HCT116 (cell line): ENCODE measurements around the gene ZSCAN5A. TPM values are rescaled to one million over a fixed set of nuclear protein-coding genes. Genes with fewer than 3 reads are reported as not detected.

ENCODE experiments used
- ATAC-seq: fragments of 200-7000 bp; cut with Tn5 transposase; 2 replicates; pipeline ENCODE4 v1.9.1; 2020; ENCODE audit warnings: mild to moderate bottlenecking, moderate library complexity
- BruUV-seq: library from RNA; stranded (reverse); fragments of 400-500 nt; replicated peaks from 2 replicates; lab custom pipeline; 2021; lab: Mats Ljungman, UMichigan
- CTCF ChIA-PET: fragments of 300-600 bp; sonication (Branson Sonifier 250); formaldehyde crosslinking; loops from one replicate; lab custom pipeline; 2021; ENCODE audit warnings: antibody characterized with exemption; lab: Charles Lee
- POLR2A ChIA-PET: fragments of 300-600, 350-600 bp; sonication (Branson Sonifier 250); formaldehyde crosslinking; loops from one replicate; lab custom pipeline; 2021; ENCODE audit warnings: antibody characterized with exemption; lab: Charles Lee
- RAD21 ChIA-PET, 2 experiments: fragments of 300-600 bp; sonication (Branson Sonifier 250); formaldehyde crosslinking; loops; one replicate each; lab custom pipeline; 2023; ENCODE audit warnings: low total read pairs in 2 of 2; ENCODE audit not compliant: uncharacterized antibody in 2 of 2, unreplicated experiment in 2 of 2, low non-redundant PET in 1 of 2; lab: Charles Lee
- DNase-seq: peaks from one replicate; pipeline ENCODE4 v3.0.0-alpha.2; 2010; ENCODE audit warnings: low read depth, low spot score
- H2AFZ ChIP-seq: fragments of 200-600 bp; shearing (Covaris generic), sonication (generic); 2 replicates; pipeline ENCODE4 v1.6.1; 2017; ENCODE audit warnings: low read depth, mixed run types, mixed read lengths, antibody characterized with exemption, low read length; ENCODE audit not compliant: poor library complexity, severe bottlenecking
- H3K27ac ChIP-seq: 2 replicates; pipeline ENCODE4 v1.5.1; 2012; ENCODE audit warnings: low read depth, low read length
- H3K27me3 ChIP-seq: fragments of 200-600 bp; sonication (generic); 2 replicates; pipeline ENCODE4 v1.6.1; 2016; ENCODE audit warnings: mixed run types, low read length, mixed read lengths; ENCODE audit not compliant: insufficient read depth
- H3K36me3 ChIP-seq, 2 experiments: fragments of 200-500 bp in 1 of 2; fragments of 200-600 bp in 1 of 2; sonication (Bioruptor generic) in 1 of 2; sonication (generic) in 1 of 2; 2 replicates each; pipeline versions ENCODE4 v1.5.1 to v1.6.1; 2014 to 2016; ENCODE audit warnings: low read length in 2 of 2, inconsistent platforms in 1 of 2, mixed read lengths in 1 of 2, mixed run types in 1 of 2; ENCODE audit not compliant: insufficient read depth in 2 of 2, control insufficient read depth in 1 of 2
- H3K4me1 ChIP-seq, 2 experiments: fragments of 200-600 bp in 1 of 2; sonication (generic) in 1 of 2; 2 replicates each; pipeline versions ENCODE4 v1.5.1 to v1.6.1; 2012 to 2017; ENCODE audit warnings: low read length in 2 of 2, inconsistent platforms in 1 of 2, mild to moderate bottlenecking in 1 of 2, mixed read lengths in 1 of 2, mixed run types in 1 of 2, moderate library complexity in 1 of 2; ENCODE audit not compliant: insufficient read depth in 2 of 2, control insufficient read depth in 1 of 2
- H3K4me2 ChIP-seq: fragments of 200-600 bp; sonication (generic); 2 replicates; pipeline ENCODE4 v1.6.1; 2017; ENCODE audit warnings: mixed run types, low read length, mixed read lengths
- H3K4me3 ChIP-seq, 2 experiments: fragments of 200-600 bp in 1 of 2; sonication (generic) in 1 of 2; replicated peaks in 1 of 2; 2 replicates each; pipeline ENCODE4 v1.5.1; 2011 to 2016; ENCODE audit warnings: low read length in 2 of 2, control low read depth in 1 of 2, low read depth in 1 of 2, mild to moderate bottlenecking in 1 of 2, mixed read lengths in 1 of 2, mixed run types in 1 of 2
- H3K79me2 ChIP-seq: fragments of 200-600 bp; sonication (generic); 2 replicates; pipeline ENCODE4 v1.6.1; 2017; ENCODE audit warnings: mild to moderate bottlenecking, mixed run types, low read length, moderate library complexity, mixed read lengths; ENCODE audit not compliant: insufficient read depth
- H3K9ac ChIP-seq: fragments of 200-600 bp; sonication (generic); 2 replicates; pipeline ENCODE4 v1.6.1; 2016; ENCODE audit warnings: low read length, mixed read lengths
- H3K9me2 ChIP-seq: fragments of 200-600 bp; sonication (generic), shearing (Covaris generic); 2 replicates; pipeline ENCODE4 v1.6.1; 2017; ENCODE audit warnings: mixed run types, mild to moderate bottlenecking, moderate library complexity; ENCODE audit not compliant: insufficient read depth
- H3K9me3 ChIP-seq, 2 experiments: fragments of 200-500 bp in 1 of 2; fragments of 200-600 bp in 1 of 2; sonication (Bioruptor generic) in 1 of 2; sonication (generic) in 1 of 2; 2 replicates each; pipeline ENCODE4 v1.6.1; 2014 to 2017; ENCODE audit warnings: low read length in 2 of 2, mixed read lengths in 2 of 2, inconsistent platforms in 1 of 2, low read depth in 1 of 2, mild to moderate bottlenecking in 1 of 2, mixed run types in 1 of 2, moderate library complexity in 1 of 2; ENCODE audit not compliant: control insufficient read depth in 1 of 2, insufficient read depth in 1 of 2
- H4K20me1 ChIP-seq: fragments of 200-600 bp; sonication (generic), shearing (Covaris generic); 2 replicates; pipeline ENCODE4 v1.6.1; 2017; ENCODE audit warnings: mixed run types, mild to moderate bottlenecking, moderate library complexity; ENCODE audit not compliant: insufficient read depth
- CTCF ChIP-seq, 3 experiments: fragments of 200-600 bp in 1 of 3; sonication (generic) in 1 of 3; IDR thresholded peaks in 2 of 3; conservative IDR thresholded peaks in 1 of 3; 2 replicates each; pipeline ENCODE4 v1.5.1; 2012 to 2017; ENCODE audit warnings: low read depth in 2 of 3, low read length in 2 of 3, antibody characterized with exemption in 1 of 3, borderline replicate concordance in 1 of 3, control low read depth in 1 of 3, mild to moderate bottlenecking in 1 of 3, mixed read lengths in 1 of 3, mixed run types in 1 of 3, moderate library complexity in 1 of 3; ENCODE audit not compliant: insufficient read depth in 1 of 3
- EGR1 ChIP-seq: IDR thresholded peaks from 2 replicates; pipeline ENCODE4 v1.6.1; 2012; ENCODE audit warnings: low read depth
- EZH2 ChIP-seq: fragments of 200-600 bp; sonication (generic); IDR thresholded peaks from 2 replicates; pipeline ENCODE4 v1.6.1; 2017; ENCODE audit warnings: antibody characterized with exemption, mixed run types
- JUND ChIP-seq: IDR thresholded peaks from 2 replicates; pipeline ENCODE4 v1.6.1; 2012
- POLR2AphosphoS5 ChIP-seq: IDR thresholded peaks from 2 replicates; pipeline ENCODE4 v1.6.1; 2011; ENCODE audit warnings: mild to moderate bottlenecking, low read depth, low read length, moderate library complexity
- RAD21 ChIP-seq: IDR thresholded peaks from 2 replicates; pipeline ENCODE4 v1.6.1; 2012; ENCODE audit warnings: low read depth, mild to moderate bottlenecking
- intact Hi-C: fragments of 100-400 bp; cut with micrococcal nuclease; formaldehyde crosslinking; loops from 2 replicates; pipeline ENCODE4 v1.10.0; 2022
- total RNA-seq: library from RNA; stranded (reverse); gene quantifications from one replicate; pipeline ENCODE4 v1.2.1, GENCODE V29; 2021; ENCODE audit not compliant: unreplicated experiment

The ZSCAN5A gene
- total RNA-seq, 1 experiment from 2014 or later = 9.2 TPM

GRCh38 chr19:56191711-56192110 is 122.9 kb downstream of the ZSCAN5A start (continued):
- no peak for TF ChIP-seq EZH2

- H2AFZ ChIP-seq = no peak overlapping the region
- no peaks in the 10 kb centered on the region for H3K9me3 ChIP-seq
- POLR2A ChIA-PET = no interaction called here
- CTCF ChIA-PET = no interaction called here
- ATAC-seq (no peak), DNase-seq (no peak)
- H3K36me3 ChIP-seq = no peaks in the 10 kb centered on the region
- no peaks in the 10 kb centered on the region for H3K27me3 ChIP-seq
- RAD21 ChIA-PET = no interaction called here
- intact Hi-C loops = no loop called here
- H3K9ac ChIP-seq = no peak overlapping the region
- H3K4me3 ChIP-seq = no peak overlapping the region
- no peaks in the 10 kb centered on the region for H3K79me2 ChIP-seq
- no peak overlapping the region for H3K27ac ChIP-seq
- H3K9me2 ChIP-seq = no peaks in the 10 kb centered on the region
- BruUV-seq = no TSS peak
- no peaks in the 10 kb centered on the region for H4K20me1 ChIP-seq
- no peak for TF ChIP-seq JUND
- TF ChIP-seq EGR1 = no peak
- no peak for TF ChIP-seq POLR2AphosphoS5
- TF ChIP-seq CTCF (IDR thresholded peaks at IDR 0.05 in 2 of 3, conservative IDR thresholded peaks at IDR 0.05 in 1 of 3; ENCODE audit: borderline replicate concordance in 1 of 3, insufficient read depth in 1 of 3, low read depth in 2 of 3, low read length in 2 of 3) = peak in 1 of 3 experiments; percentile 14; a peak in 1 of 6 replicates
- H3K4me2 ChIP-seq = no peak overlapping the region
- H3K4me1 ChIP-seq = no peaks in the 10 kb centered on the region
Observed at GRCh38 chr19:56191115-56191514, 123.5 kb downstream of the ZSCAN5A start.

GRCh38 chr19:56189785-56190184 is 124.9 kb downstream of the ZSCAN5A start:
- Histone ChIP-seq H3K36me3 (no peaks in the 10 kb centered on the region), H2AFZ (no peak overlapping the region), H3K27me3 (no peaks in the 10 kb centered on the region), H3K4me3 (no peak overlapping the region), H3K4me2 (no peak overlapping the region), H3K9me3 (no peaks in the 10 kb centered on the region), H3K79me2 (no peaks in the 10 kb centered on the region), H3K9ac (no peak overlapping the region), H3K27ac (no peak overlapping the region), H3K4me1 (no peaks in the 10 kb centered on the region), H3K9me2 (no peaks in the 10 kb centered on the region), H4K20me1 (no peaks in the 10 kb centered on the region)
- ATAC-seq (0 out of 2 replicates have a peak, but pooled peaks have one; percentile 47), DNase-seq (no peak)
- TF ChIP-seq RAD21 = no peak
- TF ChIP-seq CTCF (IDR thresholded peaks at IDR 0.05 in 2 of 3, conservative IDR thresholded peaks at IDR 0.05 in 1 of 3; ENCODE audit: borderline replicate concordance in 1 of 3, insufficient read depth in 1 of 3, low read depth in 2 of 3, low read length in 2 of 3) = 0 out of 6 replicates have a peak, but pooled peaks of 1 of the 3 experiments have one; percentile 11
- ChIA-PET POLR2A (no interaction called here), RAD21 (no interaction called here), CTCF (interaction anchor here (1.6 kb wide), 1 partner anchor 64 kb away, joined by 4 read pairs; no protein-coding TSS in a partner anchor)
- intact Hi-C loops = no loop called here
- no TSS peak for BruUV-seq
